H1 (cell line): Measurements from ENCODE around the gene ARL2BP. TPM values are rescaled to one million over a fixed set of nuclear protein-coding genes. Genes with fewer than 3 reads are reported as not detected.

Experiments
- CTCF ChIA-PET: fragments of 300-600 bp; sonication (Branson Sonifier 250); formaldehyde crosslinking; loops from one replicate; lab custom pipeline; 2021; ENCODE audit not compliant: partially characterized antibody; lab: Charles Lee
- POLR2A ChIA-PET: fragments of 300-600 bp; sonication (Branson Sonifier 250); formaldehyde crosslinking; loops from one replicate; lab custom pipeline; 2021; ENCODE audit warnings: inconsistent platforms; ENCODE audit not compliant: partially characterized antibody; lab: Charles Lee
- DNase-seq, 2 experiments: peaks; one replicate each; pipeline versions ENCODE4 v3.0.0 to v3.0.0-alpha.2; 2010 to 2022; ENCODE audit warnings: low spot score in 2 of 2, low read depth in 1 of 2, mixed read lengths in 1 of 2
- FAIRE-seq: peaks from 2 replicates; lab custom pipeline; 2011; peaks lifted over from hg19 to GRCh38; lab: Jason Lieb, UNC
- H2AFZ ChIP-seq: 2 replicates; pipeline ENCODE4 v1.8.1; 2012; ENCODE audit warnings: low read length, inconsistent platforms
- H2AK5ac ChIP-seq: 2 replicates; pipeline ENCODE4 v1.6.1; 2013; ENCODE audit warnings: low read depth, low read length
- H2BK120ac ChIP-seq: replicated peaks from 2 replicates; pipeline ENCODE3; 2013; ENCODE audit warnings: low read depth, low read length, inconsistent platforms
- H2BK12ac ChIP-seq: 2 replicates; pipeline ENCODE4 v1.6.1; 2013; ENCODE audit warnings: low read depth, low read length
- H2BK15ac ChIP-seq: 2 replicates; pipeline ENCODE4 v1.6.1; 2013; ENCODE audit warnings: low read length
- H2BK20ac ChIP-seq: 2 replicates; pipeline ENCODE4 v1.6.1; 2013; ENCODE audit warnings: low read length
- H2BK5ac ChIP-seq: 2 replicates; pipeline ENCODE4 v1.6.1; 2013; ENCODE audit warnings: low read depth, low read length
- H3K14ac ChIP-seq: 2 replicates; pipeline ENCODE4 v1.6.1; 2013; ENCODE audit warnings: inconsistent platforms; ENCODE audit not compliant: insufficient read length
- H3K18ac ChIP-seq: 2 replicates; pipeline ENCODE4 v1.6.1; 2013; ENCODE audit warnings: low read length; ENCODE audit errors: extremely low read depth
- H3K23ac ChIP-seq: 2 replicates; pipeline ENCODE4 v1.6.1; 2013; ENCODE audit warnings: inconsistent platforms; ENCODE audit not compliant: insufficient read length
- H3K23me2 ChIP-seq: 2 replicates; pipeline ENCODE4 v1.6.1; 2013; ENCODE audit warnings: low read depth, low read length
- H3K27ac ChIP-seq: 2 replicates; pipeline ENCODE4 v1.6.1; 2011; ENCODE audit warnings: low read depth, low read length, inconsistent platforms
- H3K27me3 ChIP-seq, 4 experiments: replicated peaks in 1 of 4; 1 replicate in 1 of 4; 2 replicates in 3 of 4; pipeline versions ENCODE4 v1.6.1 to v1.8.1; 2011 to 2013; ENCODE audit warnings: low read length in 3 of 4, mild to moderate bottlenecking in 3 of 4, inconsistent platforms in 2 of 4, mixed read lengths in 2 of 4, moderate library complexity in 1 of 4; ENCODE audit not compliant: control insufficient read depth in 3 of 4, insufficient read depth in 3 of 4; ENCODE audit errors: extremely low read depth in 1 of 4
- H3K36me3 ChIP-seq, 4 experiments: 2 replicates each; pipeline versions ENCODE4 v1.6.1 to v1.8.1; 2011 to 2013; ENCODE audit warnings: mild to moderate bottlenecking in 4 of 4, low read length in 3 of 4, moderate library complexity in 2 of 4, control low read depth in 1 of 4, inconsistent platforms in 1 of 4; ENCODE audit not compliant: insufficient read depth in 4 of 4, control insufficient read depth in 2 of 4
- H3K4ac ChIP-seq: replicated peaks from 2 replicates; pipeline ENCODE3; 2013; ENCODE audit warnings: low read length, low read depth, mixed read lengths, inconsistent platforms; ENCODE audit not compliant: insufficient read length
- H3K4me1 ChIP-seq, 4 experiments: replicated peaks in 1 of 4; 1 replicate in 1 of 4; 2 replicates in 3 of 4; pipeline versions ENCODE4 v1.6.1 to v1.8.1; 2011 to 2013; ENCODE audit warnings: low read length in 3 of 4, inconsistent platforms in 2 of 4, mixed read lengths in 1 of 4; ENCODE audit not compliant: insufficient read depth in 4 of 4, control insufficient read depth in 3 of 4
- H3K4me2 ChIP-seq, 2 experiments: 2 replicates each; pipeline versions ENCODE4 v1.6.1 to v1.8.1; 2011 to 2013; ENCODE audit warnings: low read depth in 2 of 2, low read length in 2 of 2, control low read depth in 1 of 2, inconsistent platforms in 1 of 2, mild to moderate bottlenecking in 1 of 2; ENCODE audit not compliant: insufficient read depth in 1 of 2
- H3K4me3 ChIP-seq, 4 experiments: fragments of 200-600, 300-600 bp in 1 of 4; sonication (generic), shearing (Covaris generic), sonication (Bioruptor Twin) in 1 of 4; 2 replicates each; pipeline versions ENCODE4 v1.5.1 to v1.8.1; 2011 to 2016; ENCODE audit warnings: low read length in 4 of 4, low read depth in 3 of 4, control low read depth in 2 of 4, inconsistent platforms in 2 of 4, mild to moderate bottlenecking in 2 of 4, mixed read lengths in 1 of 4, moderate library complexity in 1 of 4; ENCODE audit not compliant: insufficient read depth in 2 of 4; ENCODE audit errors: extremely low read depth in 1 of 4
- H3K56ac ChIP-seq: replicated peaks from 2 replicates; pipeline ENCODE3; 2013; ENCODE audit warnings: low read depth, mild to moderate bottlenecking, mixed read lengths, low read length, inconsistent platforms; ENCODE audit not compliant: insufficient read length
- H3K79me1 ChIP-seq: 2 replicates; pipeline ENCODE4 v1.6.1; 2013; ENCODE audit warnings: low read depth, low read length, control low read depth
- H3K79me2 ChIP-seq, 2 experiments: 2 replicates each; pipeline versions ENCODE4 v1.6.1 to v1.8.1; 2012 to 2013; ENCODE audit warnings: low read length in 2 of 2, mild to moderate bottlenecking in 2 of 2, inconsistent platforms in 1 of 2; ENCODE audit not compliant: insufficient read depth in 2 of 2, control insufficient read depth in 1 of 2
- H3K9ac ChIP-seq, 4 experiments: replicated peaks in 1 of 4; 1 replicate in 1 of 4; 2 replicates in 3 of 4; pipeline versions ENCODE4 v1.6.1 to v1.8.1; 2011 to 2013; ENCODE audit warnings: low read depth in 3 of 4, low read length in 3 of 4, control low read depth in 2 of 4, mild to moderate bottlenecking in 2 of 4, moderate library complexity in 2 of 4, inconsistent platforms in 1 of 4; ENCODE audit errors: extremely low read depth in 1 of 4
- H3K9me3 ChIP-seq, 2 experiments: 2 replicates each; pipeline versions ENCODE4 v1.6.1 to v1.8.1; 2012 to 2013; ENCODE audit warnings: mild to moderate bottlenecking in 2 of 2, moderate library complexity in 2 of 2, control low read depth in 1 of 2, inconsistent platforms in 1 of 2, low read depth in 1 of 2, low read length in 1 of 2, mixed read lengths in 1 of 2; ENCODE audit not compliant: insufficient read depth in 2 of 2
- H4K20me1 ChIP-seq, 2 experiments: replicated peaks in 1 of 2; 2 replicates each; pipeline versions ENCODE3 to v1.8.1; 2011 to 2013; ENCODE audit warnings: inconsistent platforms in 2 of 2, low read length in 2 of 2, mild to moderate bottlenecking in 1 of 2; ENCODE audit not compliant: insufficient read depth in 2 of 2, control insufficient read depth in 1 of 2
- H4K5ac ChIP-seq: 2 replicates; pipeline ENCODE4 v1.6.1; 2013; ENCODE audit warnings: low read length, low read depth, mixed read lengths, inconsistent platforms; ENCODE audit not compliant: insufficient read length
- H4K8ac ChIP-seq: 2 replicates; pipeline ENCODE4 v1.8.0; 2013; ENCODE audit warnings: mild to moderate bottlenecking, moderate library complexity, low read length, inconsistent platforms; ENCODE audit not compliant: insufficient read depth; ENCODE audit errors: extremely low read depth
- H4K91ac ChIP-seq: replicated peaks from 2 replicates; pipeline ENCODE3; 2013; ENCODE audit warnings: low read length, mixed read lengths, inconsistent platforms; ENCODE audit not compliant: insufficient read length
- ASH2L ChIP-seq: fragments of 200-600, 300-600 bp; sonication (generic); IDR thresholded peaks from one replicate; pipeline ENCODE4 v1.7.1; 2017; ENCODE audit warnings: low read length
- CEBPB ChIP-seq: IDR thresholded peaks from 2 replicates; pipeline ENCODE4 v1.6.1; 2012; ENCODE audit warnings: low read depth, low read length
- E2F6 ChIP-seq: IDR thresholded peaks from 2 replicates; pipeline ENCODE4 v1.6.1; 2012; ENCODE audit warnings: inconsistent platforms
- SP1 ChIP-seq: IDR thresholded peaks from 2 replicates; pipeline ENCODE4 v1.6.1; 2011; ENCODE audit warnings: low read depth, low read length
- SP4 ChIP-seq: IDR thresholded peaks from 2 replicates; pipeline ENCODE4 v1.6.1; 2012; ENCODE audit warnings: low read length, inconsistent platforms
- SRF ChIP-seq: IDR thresholded peaks from 2 replicates; pipeline ENCODE4 v1.6.1; 2011; ENCODE audit warnings: mild to moderate bottlenecking, low read depth, low read length, moderate library complexity
- TBP ChIP-seq: IDR thresholded peaks from 2 replicates; pipeline ENCODE4 v1.6.1; 2011; ENCODE audit warnings: low read depth, low read length, improper control_type of control experiment
- WGBS, 2 experiments: shearing (Covaris generic) in 1 of 2; methylation state at CpG; one replicate each; pipeline versions ENCODE4 v1.1.6 to v1.1.7; 2013 to 2015; ENCODE audit warnings: low lambda C conversion rate in 2 of 2, mixed read lengths in 2 of 2, inconsistent platforms in 1 of 2, low coverage in 1 of 2, missing lambda C conversion rate in 1 of 2; ENCODE audit not compliant: insufficient replicate concordance in 2 of 2, insufficient coverage in 1 of 2, insufficient read length in 1 of 2; ENCODE audit errors: extremely low coverage in 1 of 2, missing lambda C conversion rate in 1 of 2; 5-methylcytosine and 5-hydroxymethylcytosine counted together
- polyA plus RNA-seq, 7 experiments: library from polyadenylated mRNA; depleted of rRNA in 3 of 7; stranded (reverse) in 5 of 7; unstranded in 2 of 7; fragments of >200 nt in 5 of 7; fragments of 200-250 nt in 2 of 7; gene quantifications; 1 replicate in 5 of 7; 2 replicates in 1 of 7; 4 replicates in 1 of 7; pipeline versions ENCODE4 v1.2.1 to v1.2.3, GENCODE V29; 2011 to 2013; ENCODE audit warnings: missing spikeins in 2 of 7, mixed read lengths in 2 of 7
- total RNA-seq: library from RNA; stranded (reverse); fragmentation: NEBNext Ultra II Directional; extraction: Animal tissue kit (Norgen Biotek cat#: 25700); gene quantifications from 2 replicates; pipeline ENCODE4 v1.2.1, GENCODE V29; 2021
- TF ChIP-seq, protein P1 (sequence below): IDR thresholded peaks from 2 replicates; pipeline ENCODE4 v1.6.1; 2011; ENCODE audit warnings: low read length, improper control_type of control experiment

ARL2BP gene
- total and polyA plus RNA-seq, 2 of the 8 experiments (the other 6 are each of a cell fraction or from before 2014, with no cell fraction given) = 13.6 to 18.3 TPM

- no peak for TF ChIP-seq SP1
- no peak for TF ChIP-seq TBP
- no peak for TF ChIP-seq SRF
- no peak for TF ChIP-seq ASH2L
- no peak for TF ChIP-seq SP4
- TF ChIP-seq, protein P1, sequence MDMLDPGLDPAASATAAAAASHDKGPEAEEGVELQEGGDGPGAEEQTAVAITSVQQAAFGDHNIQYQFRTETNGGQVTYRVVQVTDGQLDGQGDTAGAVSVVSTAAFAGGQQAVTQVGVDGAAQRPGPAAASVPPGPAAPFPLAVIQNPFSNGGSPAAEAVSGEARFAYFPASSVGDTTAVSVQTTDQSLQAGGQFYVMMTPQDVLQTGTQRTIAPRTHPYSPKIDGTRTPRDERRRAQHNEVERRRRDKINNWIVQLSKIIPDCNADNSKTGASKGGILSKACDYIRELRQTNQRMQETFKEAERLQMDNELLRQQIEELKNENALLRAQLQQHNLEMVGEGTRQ = no peak
- TF ChIP-seq E2F6 = 0 out of 2 replicates have a peak, but pooled peaks have one; percentile 15
- no peak for TF ChIP-seq CEBPB
- Histone ChIP-seq H3K23me2 (0 out of 2 replicates have a peak, but pooled peaks cover 2% of the 10 kb centered on the region), H2BK120ac (peak overlapping the region; percentile 10), H3K4ac (no peak overlapping the region), H3K23ac (no peak overlapping the region), H4K91ac (peak overlapping the region; percentile 34), H3K4me1 (peaks cover 4 to 14% (median 6%) of the 10 kb centered on the region in 4 experiments), H3K4me3 (no peak overlapping the region; a peak in 1 of 8 replicates), H3K79me1 (no peaks in the 10 kb centered on the region), H3K14ac (no peak overlapping the region), H3K27ac (no peak overlapping the region), H2BK20ac (no peak overlapping the region), H3K36me3 (no peaks in the 10 kb centered on the region), H2BK12ac (no peak overlapping the region), H4K20me1 (no peaks in the 10 kb centered on the region), H3K9me3 (no peaks in the 10 kb centered on the region), H2BK15ac (0 out of 2 replicates have a peak overlapping the region, but pooled peaks have one; percentile 40), H4K5ac (no peak overlapping the region), H2AK5ac (no peak overlapping the region), H3K27me3 (no peaks in the 10 kb centered on the region), H2AFZ (no peak overlapping the region), H3K18ac (no peak overlapping the region), H2BK5ac (no peak overlapping the region), H3K56ac (no peak overlapping the region), H3K9ac (no peak overlapping the region), H3K4me2 (no peak overlapping the region), H4K8ac (no peak overlapping the region), H3K79me2 (no peaks in the 10 kb centered on the region)
- FAIRE-seq (no peak), DNase-seq (no peak)
- no CpG with 5 or more reads among the region's 1 CpG for WGBS, 2 experiments
- CTCF ChIA-PET = interaction anchor here (0.6 to 1.3 kb wide), 2 partner anchors 15 to 68 kb away, joined by 4 read pairs; no protein-coding TSS in a partner anchor
- POLR2A ChIA-PET = interaction anchor here (0.6 kb wide), 1 partner anchor 11 kb away, joined by 4 read pairs; no protein-coding TSS in a partner anchor
Observed at GRCh38 chr16:57258910-57259475, 13.9 kb downstream of the ARL2BP start.
